ENCODE results near the gene RNF180.
"Not testable (repeated sequence)": the region's sequence is repeated elsewhere in the genome, so short reads cannot be mapped to it uniquely, and the experiment has no call there.

The RNF180 gene

DNA sequence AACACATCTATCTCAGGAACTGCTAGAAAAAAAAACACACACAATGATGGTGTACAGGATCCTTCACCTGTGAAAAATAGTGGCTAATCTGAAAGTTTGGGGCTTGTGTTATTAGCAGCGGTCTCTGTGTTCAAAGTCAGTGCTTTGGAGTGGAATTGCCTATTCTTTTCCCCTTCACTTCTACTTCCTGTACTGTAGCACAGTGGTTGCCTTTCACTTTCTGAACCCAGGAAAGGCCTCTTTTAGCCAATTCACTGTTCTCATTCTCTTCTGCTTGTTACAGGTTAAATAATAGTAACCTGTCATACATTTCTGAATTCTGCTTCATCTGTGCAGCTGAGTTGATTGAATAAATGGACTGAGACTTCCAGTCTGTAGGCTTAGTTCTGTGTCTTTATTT, 178.9 kb downstream of the RNF180 start:
- no peak overlapping the region for H3K4me3 ChIP-seq (ENCODE audit: low read depth, low read length)

DNA sequence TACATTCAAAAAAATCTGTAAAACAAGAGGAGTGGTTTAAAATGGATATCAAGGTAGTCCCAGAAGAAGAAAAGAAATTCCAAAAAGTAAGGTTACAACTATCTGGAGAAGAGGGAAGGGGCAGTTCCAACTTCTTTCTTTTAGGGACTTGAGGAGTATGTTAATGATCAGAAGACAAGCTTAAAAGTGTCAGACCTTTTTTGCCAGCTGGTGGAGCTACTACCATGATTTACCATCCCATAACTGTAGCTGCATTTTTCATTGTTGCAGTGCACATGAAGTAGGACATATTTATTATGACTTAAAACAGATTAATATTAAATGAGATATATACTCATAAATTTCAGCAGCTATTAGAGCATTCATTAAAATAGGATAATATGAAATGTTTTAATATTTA, 181.7 kb downstream of the RNF180 start:
- H3K4me3 ChIP-seq (ENCODE audit: low read depth, low read length): no peak overlapping the region

DNA sequence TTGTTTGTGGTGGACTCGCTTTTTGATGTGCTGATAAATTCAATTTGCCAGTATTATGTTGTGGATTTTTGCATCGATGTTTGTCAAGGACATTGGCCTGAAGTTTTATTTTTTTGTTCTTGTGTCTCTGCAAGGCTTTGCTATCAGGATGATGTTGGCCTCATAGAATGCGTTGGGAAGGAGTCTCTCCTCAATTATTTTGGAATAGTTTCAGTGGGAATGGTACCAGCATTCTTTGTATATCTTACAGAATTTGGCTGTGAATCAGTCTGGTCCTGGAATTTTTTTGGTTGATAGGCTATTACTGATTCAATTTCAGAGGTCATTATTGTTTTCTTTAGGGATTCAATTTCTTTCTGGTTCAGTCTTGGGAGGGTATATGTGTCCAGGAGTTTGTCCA, 198.8 kb downstream of the RNF180 start:
- H3K4me3 ChIP-seq (ENCODE audit: low read depth, low read length): no peak overlapping the region

DNA sequence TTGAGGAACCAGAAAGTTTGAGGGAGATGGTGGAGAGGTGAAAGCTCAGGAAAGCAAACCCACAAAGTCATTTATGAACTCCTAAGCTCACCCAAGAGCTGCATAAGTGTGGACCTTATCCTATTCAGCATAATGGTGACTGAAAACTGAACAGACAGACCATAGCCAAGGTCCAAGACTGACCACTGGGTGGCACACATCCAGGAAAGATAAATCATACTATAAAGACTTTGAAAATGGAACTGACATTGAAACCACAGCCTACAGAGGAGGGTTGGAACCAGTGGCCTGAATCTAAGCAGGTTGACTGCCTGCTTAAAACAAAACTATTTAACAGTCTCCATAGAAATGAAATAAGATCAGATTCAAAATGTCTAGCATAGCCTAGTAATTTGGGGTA, 219.1 kb downstream of the RNF180 start:
- H3K4me3 ChIP-seq (ENCODE audit: low read depth, low read length): no peak overlapping the region

GRCh38 chr5:64397552-64397951, 231.9 kb downstream of the RNF180 start:
- H3K4me3 ChIP-seq (ENCODE audit: low read depth, low read length): no peak overlapping the region

DNA sequence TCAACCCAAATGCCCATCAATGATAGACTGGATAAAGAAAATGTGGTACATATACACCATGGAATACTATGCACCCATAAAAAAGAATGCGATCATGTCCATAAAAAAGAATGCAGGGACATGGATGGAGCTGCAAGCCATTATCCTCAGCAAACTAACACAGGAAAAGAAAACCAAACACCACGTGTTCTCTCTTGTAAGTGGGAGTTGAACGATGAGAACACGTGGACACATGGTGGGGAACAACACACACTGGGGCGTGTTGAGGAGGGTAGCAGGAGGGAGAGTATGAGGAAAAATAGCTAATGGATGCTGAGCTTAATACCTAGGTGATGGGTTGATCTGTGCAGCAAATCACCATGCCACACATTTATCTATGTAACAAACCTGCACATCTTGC, 233.1 kb downstream of the RNF180 start:
- H3K4me3 ChIP-seq (ENCODE audit: low read depth, low read length): not testable (repeated sequence)

GRCh38 chr5:64407103-64407825, 241.6 kb downstream of the RNF180 start:
- not testable (repeated sequence) for H3K4me3 ChIP-seq (ENCODE audit: low read depth, low read length)

DNA sequence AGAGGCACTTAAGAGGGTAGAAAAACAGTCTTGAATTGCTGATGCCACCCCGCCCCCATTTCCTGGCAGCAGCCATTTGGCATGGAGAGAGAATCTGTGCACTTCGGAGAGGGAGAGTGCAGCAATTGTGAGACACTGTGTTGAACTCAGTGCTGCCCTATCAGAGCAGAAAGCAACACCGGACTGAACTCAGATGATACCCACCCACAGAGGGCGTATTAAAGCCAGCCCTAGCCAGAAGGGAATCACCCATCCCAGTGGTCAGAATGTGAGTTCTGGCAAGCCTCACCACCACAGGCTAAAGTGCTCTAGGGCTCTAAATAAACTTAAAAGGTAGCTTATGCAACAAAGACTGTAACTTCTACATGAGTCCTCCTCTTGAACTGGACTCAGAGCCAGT, 251.7 kb downstream of the RNF180 start:
- no peak overlapping the region for H3K4me3 ChIP-seq (ENCODE audit: low read depth, low read length)

- no peak overlapping the region for H3K4me3 ChIP-seq (ENCODE audit: low read depth, low read length)
These were observed 252.4 kb downstream of the RNF180 start for GRCh38 chr5:64418013-64418412.
